ENCODE data around the gene TSPAN19. TPM values are rescaled to one million over a fixed set of nuclear protein-coding genes. Genes with fewer than 3 reads are reported as not detected.

TSPAN19 gene
- total RNA-seq, 1 experiment from 2014 or later = 0.32 TPM

GRCh38 chr12:84994426-84994825 is 41.7 kb downstream of the TSPAN19 start:
- intact Hi-C loops (cut with micrococcal nuclease) = no loop called here
- H4K20me1 ChIP-seq (ENCODE audit: insufficient read depth) = no peaks in the 10 kb centered on the region
- H3K27me3 ChIP-seq (ENCODE audit: insufficient read depth, low read length) = no peaks in the 10 kb centered on the region
- no peak overlapping the region for H3K27ac ChIP-seq (ENCODE audit: low read depth, low read length)
- H3K79me2 ChIP-seq (ENCODE audit: insufficient read depth, low read length) = no peaks in the 10 kb centered on the region
- RAD21 ChIA-PET (ENCODE audit: low non-redundant PET in 1 of 2, low total read pairs in 2 of 2, uncharacterized antibody in 2 of 2, unreplicated experiment in 2 of 2) = no interaction called here
- CTCF ChIA-PET = no interaction called here
- no peak overlapping the region for H2AFZ ChIP-seq (ENCODE audit: low read depth, low read length, poor library complexity, severe bottlenecking)
- ATAC-seq (no peak), DNase-seq (ENCODE audit: low read depth, low spot score) (no peak)
- no peak overlapping the region for H3K9ac ChIP-seq (ENCODE audit: low read length)
- H3K9me3 ChIP-seq (ENCODE audit: control insufficient read depth in 1 of 2, insufficient read depth in 1 of 2, low read depth in 1 of 2, low read length in 2 of 2) = no peaks in the 10 kb centered on the region
- no peak overlapping the region for H3K4me2 ChIP-seq (ENCODE audit: low read length)
- no peaks in the 10 kb centered on the region for H3K36me3 ChIP-seq (ENCODE audit: control insufficient read depth in 1 of 2, insufficient read depth in 2 of 2, low read length in 2 of 2)
- BruUV-seq (replicated peaks) = no TSS peak
- no peak overlapping the region for H3K4me3 ChIP-seq (replicated peaks in 1 of 2; ENCODE audit: low read depth in 1 of 2, low read length in 2 of 2)
- H3K9me2 ChIP-seq (ENCODE audit: insufficient read depth) = no peaks in the 10 kb centered on the region
- no peaks in the 10 kb centered on the region for H3K4me1 ChIP-seq (ENCODE audit: control insufficient read depth in 1 of 2, insufficient read depth in 2 of 2, low read length in 2 of 2)
- POLR2A ChIA-PET = no interaction called here
- TF ChIP-seq POLR2A (IDR thresholded peaks at IDR 0.05; ENCODE audit: borderline replicate concordance, extremely low read depth, insufficient read depth, insufficient read length) (no peak), EZH2 (IDR thresholded peaks at IDR 0.05) (no peak), ELF1 (IDR thresholded peaks at IDR 0.05; ENCODE audit: borderline replicate concordance, low read depth) (no peak), MAX (IDR thresholded peaks at IDR 0.05) (no peak), RAD21 (IDR thresholded peaks at IDR 0.05; ENCODE audit: low read depth) (no peak), ATF3 (IDR thresholded peaks at IDR 0.05) (no peak), SRF (IDR thresholded peaks at IDR 0.05; ENCODE audit: low read depth) (no peak), EGR1 (IDR thresholded peaks at IDR 0.05; ENCODE audit: low read depth) (no peak), JUND (IDR thresholded peaks at IDR 0.05) (no peak), FOSL1 (IDR thresholded peaks at IDR 0.05; ENCODE audit: low read depth) (no peak), ZFX (IDR thresholded peaks at IDR 0.05) (no peak), POLR2AphosphoS5 (IDR thresholded peaks at IDR 0.05; ENCODE audit: low read depth, low read length) (no peak), ZBTB33 (IDR thresholded peaks at IDR 0.05; ENCODE audit: extremely low read depth, insufficient replicate concordance, low read length) (no peak), EZH2phosphoT487 (IDR thresholded peaks at IDR 0.05; ENCODE audit: borderline replicate concordance) (no peak)
